GM19351 (cell line): ENCODE measurements around the gene HMCN2.

Experiments
- ATAC-seq: cut with Tn5 transposase; IDR thresholded peaks from one replicate; pipeline ENCODE4 v1.9.1; 2021; ENCODE audit warnings: mild to moderate bottlenecking, moderate library complexity; ENCODE audit not compliant: unreplicated experiment

HMCN2 gene

GRCh38 chr9:130288926-130289690 lies 23.5 kb downstream of the HMCN2 start:
- ATAC-seq = no peak

- no peak for ATAC-seq
These were observed 24.2 kb downstream of the HMCN2 start for GRCh38 chr9:130289711-130290241.

DNA sequence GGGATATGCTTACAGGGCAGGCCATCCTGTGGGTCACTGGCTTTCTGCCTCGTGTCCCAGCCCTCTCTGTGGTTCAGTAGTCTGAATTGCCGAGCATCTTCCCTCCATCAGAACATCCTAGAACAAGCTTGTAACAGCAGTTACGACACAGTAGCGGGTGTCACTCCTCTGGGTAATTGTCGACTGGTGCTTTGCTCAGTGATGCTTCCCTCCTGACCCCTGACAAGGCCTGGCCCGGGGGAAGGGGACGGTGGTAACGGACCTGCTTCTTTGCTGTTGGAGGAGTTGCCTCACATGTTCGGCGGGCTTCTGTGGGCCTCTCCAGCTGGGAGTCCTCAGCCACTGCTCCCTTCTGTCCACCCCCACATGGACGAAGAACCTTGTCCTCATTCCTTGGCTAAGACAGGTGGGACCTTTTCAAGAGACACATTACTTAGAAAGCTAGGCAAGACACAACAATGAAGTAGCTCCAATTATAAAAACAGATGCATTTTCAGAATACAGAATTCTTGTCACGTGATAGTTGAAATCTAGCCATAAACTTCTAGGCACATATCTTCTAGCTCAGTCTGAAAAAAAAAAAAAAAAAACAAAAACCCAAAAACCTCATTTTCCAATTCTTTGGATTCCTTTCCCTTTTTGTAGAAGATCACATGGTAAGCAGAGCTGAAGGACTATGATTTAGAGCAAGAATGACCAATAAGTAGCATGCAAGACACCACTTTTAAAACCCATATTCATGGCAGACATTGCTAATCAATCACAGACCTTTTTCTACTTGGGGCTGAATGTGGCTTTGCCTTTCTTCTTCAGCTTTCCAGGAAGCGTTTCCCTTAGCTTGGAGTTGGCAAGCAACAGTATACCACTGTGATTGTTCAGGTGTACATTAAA lies 25.0 kb downstream of the HMCN2 start:
- no peak for ATAC-seq

DNA sequence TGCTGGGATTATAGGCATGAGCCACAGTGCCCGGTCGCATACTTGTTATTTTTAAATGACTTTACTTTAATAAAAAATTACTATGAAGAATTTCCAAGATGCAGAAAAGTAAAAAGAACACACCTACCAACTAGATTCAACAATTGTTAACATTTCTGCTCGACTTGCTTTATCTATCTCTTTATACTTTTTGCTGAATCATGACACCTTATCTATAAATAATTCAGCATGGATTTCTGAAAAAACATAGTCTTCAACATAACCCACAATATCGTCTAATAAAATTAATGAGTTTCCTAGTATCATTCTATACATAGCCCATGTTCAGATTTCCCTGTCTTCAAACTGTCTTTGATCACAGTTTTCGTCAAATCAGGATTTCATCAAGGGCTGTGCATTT lies 25.9 kb downstream of the HMCN2 start:
- no peak for ATAC-seq

DNA sequence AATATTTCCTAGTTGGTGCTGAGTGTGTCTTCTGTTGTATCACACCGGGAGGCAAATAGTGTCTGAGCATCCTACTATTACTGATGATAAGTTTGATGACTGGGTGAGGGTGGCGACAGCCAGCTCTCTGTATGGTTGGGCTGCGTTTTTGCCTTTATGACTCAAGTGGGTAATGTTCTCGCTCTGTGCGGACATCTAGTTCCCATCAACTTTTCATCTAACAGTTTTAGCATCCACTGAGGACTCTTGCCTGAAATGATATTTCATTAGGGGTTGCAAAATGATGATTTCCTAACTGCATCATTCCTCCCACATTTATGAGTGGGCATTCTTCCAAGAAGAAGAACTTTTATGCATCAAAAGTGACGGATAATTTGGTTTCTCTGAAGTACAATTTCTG lies 26.5 kb downstream of the HMCN2 start:
- ATAC-seq = no peak

- ATAC-seq = no peak
These were observed 29.1 kb downstream of the HMCN2 start for GRCh38 chr9:130294664-130295063.

GRCh38 chr9:130295431-130295830 lies 29.9 kb downstream of the HMCN2 start:
- ATAC-seq = no peak

DNA sequence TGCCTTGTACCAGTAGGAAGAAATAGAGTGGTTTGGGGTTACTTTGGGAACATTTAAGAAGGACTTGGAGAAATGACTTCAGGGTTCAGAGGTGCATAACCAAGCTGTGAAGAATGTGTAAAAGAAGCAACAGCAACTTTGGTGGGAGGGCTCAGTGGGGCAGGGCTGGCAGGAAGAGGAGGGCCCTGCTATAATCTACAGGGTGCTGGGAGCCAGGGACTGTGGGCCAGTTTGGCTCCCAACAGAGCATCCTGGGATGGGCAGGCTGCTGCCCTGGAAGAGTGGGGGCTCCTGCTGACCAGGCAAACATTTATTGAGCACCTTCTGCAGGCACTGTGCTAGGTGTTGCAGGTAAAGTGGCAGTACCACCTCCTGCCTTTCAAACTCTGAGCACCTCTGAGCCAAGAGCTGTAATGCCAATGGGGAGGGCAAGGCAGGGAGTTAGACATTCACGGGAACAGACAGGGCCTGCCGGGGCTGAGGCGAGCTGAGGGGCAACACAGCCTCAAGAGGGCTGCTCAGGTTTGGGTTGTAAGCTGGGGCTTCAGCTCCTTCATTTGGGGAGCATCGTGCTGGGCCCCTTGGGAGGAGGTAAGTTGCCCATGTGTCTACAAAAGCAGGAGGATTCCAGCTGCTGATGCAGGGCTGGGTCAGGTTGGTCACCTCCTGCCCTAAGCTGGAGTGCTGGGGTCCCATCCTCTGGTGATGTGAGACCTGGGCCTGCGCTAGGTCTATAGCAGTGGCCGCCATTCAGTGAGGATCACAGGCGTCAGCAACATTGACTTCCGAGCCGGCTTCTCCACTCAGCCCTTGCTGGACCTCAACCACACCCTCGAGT lies 30.6 kb downstream of the HMCN2 start:
- ATAC-seq = no peak

- ATAC-seq = no peak
These were observed 31.2 kb downstream of the HMCN2 start for GRCh38 chr9:130296783-130297055.

GRCh38 chr9:130297371-130297770 lies 31.8 kb downstream of the HMCN2 start:
- ATAC-seq = no peak

GRCh38 chr9:130298662-130299279 lies 33.2 kb downstream of the HMCN2 start:
- ATAC-seq = no peak

DNA sequence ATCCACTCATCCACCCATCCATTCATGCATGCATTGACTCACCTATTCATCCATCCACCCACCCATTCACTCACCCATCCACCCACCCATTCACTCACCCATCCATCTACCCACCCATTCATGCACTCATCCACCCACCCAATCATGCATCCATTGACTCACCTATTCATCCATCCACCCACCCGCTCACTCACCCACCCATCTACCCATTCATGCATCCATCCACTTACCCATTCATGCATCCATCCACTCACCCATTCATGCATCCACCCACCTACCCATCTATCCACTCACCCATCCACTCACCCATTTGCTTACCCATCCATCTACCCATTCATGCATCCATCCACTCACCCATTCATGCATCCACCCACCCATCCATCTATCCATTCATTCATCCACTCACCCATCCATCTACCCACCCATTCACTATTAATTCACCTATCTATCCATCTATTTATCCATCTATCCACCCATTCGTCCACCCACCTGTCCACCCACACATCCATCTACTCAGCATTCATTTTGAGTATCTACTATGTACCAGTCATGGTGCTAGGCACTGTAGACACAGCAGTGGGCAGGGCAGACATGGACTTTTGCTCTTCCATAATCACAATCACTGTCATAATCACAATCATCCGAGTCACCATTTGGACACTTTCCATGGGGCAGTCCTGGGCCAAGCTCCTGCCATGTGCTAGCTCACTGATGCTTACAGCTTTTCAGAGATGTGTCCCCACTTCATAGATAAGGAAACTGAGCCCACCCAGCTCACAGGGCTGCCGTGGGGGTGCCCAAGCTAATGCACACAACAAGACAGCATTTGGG lies 34.4 kb downstream of the HMCN2 start:
- ATAC-seq = no peak

GRCh38 chr9:130300739-130301138 lies 35.2 kb downstream of the HMCN2 start:
- ATAC-seq = no peak

- no peak for ATAC-seq
These were observed 36.1 kb downstream of the HMCN2 start for GRCh38 chr9:130301483-130302286.

- no peak for ATAC-seq
These were observed 37.4 kb downstream of the HMCN2 start for GRCh38 chr9:130302785-130303612.

GRCh38 chr9:130303613-130304055 lies 38.1 kb downstream of the HMCN2 start:
- ATAC-seq = no peak

GRCh38 chr9:130304116-130304515 lies 38.6 kb downstream of the HMCN2 start:
- no peak for ATAC-seq

DNA sequence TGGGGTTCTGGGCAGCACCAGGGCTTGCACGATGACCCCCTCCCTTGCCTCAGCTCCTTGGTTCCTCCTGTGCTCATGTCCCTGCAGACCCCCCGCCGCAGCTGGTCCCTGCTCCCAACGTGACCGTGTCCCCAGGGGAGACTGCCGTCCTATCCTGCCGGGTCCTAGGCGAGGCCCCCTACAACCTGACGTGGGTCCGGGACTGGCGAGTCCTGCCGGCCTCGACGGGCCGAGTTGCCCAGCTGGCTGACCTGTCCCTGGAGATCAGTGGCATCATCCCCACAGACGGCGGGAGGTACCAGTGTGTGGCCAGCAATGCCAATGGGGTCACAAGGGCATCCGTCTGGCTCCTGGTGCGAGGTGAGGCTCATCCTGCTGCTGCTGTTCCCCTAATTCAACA lies 39.1 kb downstream of the HMCN2 start:
- no peak for ATAC-seq
